ENCODE data around the gene SH2D2A. TPM values are rescaled to one million over a fixed set of nuclear protein-coding genes. Genes with fewer than 3 reads are reported as not detected.

Gene SH2D2A
- total and polyA plus RNA-seq, 2 of the 4 experiments (the other 2 are of a cell fraction): not detected

GRCh38 chr1:156857532-156857931, 40.9 kb upstream of the SH2D2A start:
- Histone ChIP-seq H4K8ac (ENCODE audit: low read depth in 2 of 2, low read length in 2 of 2) (no peak overlapping the region), H3K14ac (replicated peaks; ENCODE audit: low read depth, low read length) (no peak overlapping the region), H3K4me1 (ENCODE audit: control insufficient read depth, insufficient read depth, low read length) (peaks cover 4% of the 10 kb centered on the region; the same call in 1 of the 2 replicates), H3K79me1 (ENCODE audit: low read depth in 1 of 2, low read length in 2 of 2) (no peaks in the 10 kb centered on the region), H3K23ac (ENCODE audit: low read depth, low read length) (no peak overlapping the region), H4K20me1 (ENCODE audit: insufficient read depth, low read length) (peaks cover 7% of the 10 kb centered on the region; the same call in 1 of the 2 replicates), H3K9me3 (ENCODE audit: control insufficient read depth, insufficient read depth, low read length) (no peaks in the 10 kb centered on the region; the same call in 1 of the 2 replicates), H3K27me3 (ENCODE audit: control insufficient read depth, insufficient read depth, low read length) (peaks cover 84% of the 10 kb centered on the region), H3K4me3 (ENCODE audit: insufficient read depth, low read depth, low read length) (no peak overlapping the region), H3K9me1 (ENCODE audit: insufficient read depth, low read length) (no peaks in the 10 kb centered on the region), H3K36me3 (ENCODE audit: control insufficient read depth, insufficient read depth, low read length) (no peaks in the 10 kb centered on the region), H3K4me2 (ENCODE audit: low read depth, low read length) (no peak overlapping the region), H4K5ac (ENCODE audit: low read depth, low read length) (no peak overlapping the region), H2BK20ac (ENCODE audit: low read depth, low read length) (no peak overlapping the region), H2AK5ac (ENCODE audit: low read depth, low read length) (no peak overlapping the region), H4K91ac (ENCODE audit: insufficient read depth, low read depth, low read length) (no peak overlapping the region), H2BK120ac (ENCODE audit: low read depth, low read length) (no peak overlapping the region), H3K56ac (ENCODE audit: extremely low read depth, insufficient read depth, low read length) (no peak overlapping the region), H3K9ac (ENCODE audit: low read depth, low read length) (no peak overlapping the region), H2AK9ac (replicated peaks; ENCODE audit: low read depth, low read length, poor library complexity) (no peak overlapping the region), H2BK5ac (ENCODE audit: low read depth, low read length, poor library complexity, severe bottlenecking) (no peak overlapping the region), H3K18ac (ENCODE audit: low read depth, low read length) (no peak overlapping the region), H3K27ac (ENCODE audit: insufficient read depth, low read length) (no peak overlapping the region), H2BK15ac (ENCODE audit: low read depth, low read length) (no peak overlapping the region), H3K4ac (ENCODE audit: low read depth, low read length) (no peak overlapping the region), H2AFZ (replicated peaks; ENCODE audit: low read length, poor library complexity) (no peak overlapping the region)
- ATAC-seq (ENCODE audit: low read depth) (no peak), DNase-seq (no peak)
- dilution Hi-C loops (cut with HindIII; ENCODE audit: low sequenced_read_pairs, unreplicated experiment) (no loop called here), intact Hi-C loops (cut with micrococcal nuclease) (no loop called here), in situ Hi-C loops (cut with MboI; ENCODE audit: low sequenced_read_pairs) (no loop called here)
- no TSS peak for BruUV-seq (replicated peaks)
- ChIA-PET POLR2A (ENCODE audit: unreplicated experiment) (no interaction called here), CTCF (interaction anchor here (1.0 to 1.5 kb wide), 5 partner anchors 19 to 168 kb away, joined by 3 to 4 read pairs (median 3); no protein-coding TSS in a partner anchor)
- TF ChIP-seq CHD1 (IDR thresholded peaks at IDR 0.05; ENCODE audit: low read depth, low read length): no peak
- TF ChIP-seq CTCF (conservative IDR thresholded peaks at IDR 0.05; ENCODE audit: low read depth, low read length): no peak
- TF ChIP-seq FOS (IDR thresholded peaks at IDR 0.05; ENCODE audit: low read depth, low read length): no peak
- no peak for TF ChIP-seq BHLHE40 (IDR thresholded peaks at IDR 0.05; ENCODE audit: low read depth, low read length)
- TF ChIP-seq RAD21 (IDR thresholded peaks at IDR 0.05; ENCODE audit: low read length): no peak
- TF ChIP-seq MAFK (IDR thresholded peaks at IDR 0.05; ENCODE audit: low read depth, low read length): no peak
- TF ChIP-seq RCOR1 (IDR thresholded peaks at IDR 0.05; ENCODE audit: insufficient replicate concordance, low read length): no peak
- WGBS, 2 experiments (ENCODE audit: extremely low coverage in 2 of 2, insufficient read length in 1 of 2): no CpG with 5 or more reads among the region's 3 CpGs
